IPS-NIHi7 (cell line): ENCODE data around the gene PECR.
"Not testable (repeated sequence)": the region's sequence is repeated elsewhere in the genome, so short reads cannot be mapped to it uniquely, and the experiment has no call there.

Experiments
- DNase-seq: peaks from one replicate; pipeline ENCODE4 v3.0.0; 2012; ENCODE audit warnings: mixed read lengths; ENCODE audit errors: extremely low spot score

The PECR gene

DNA sequence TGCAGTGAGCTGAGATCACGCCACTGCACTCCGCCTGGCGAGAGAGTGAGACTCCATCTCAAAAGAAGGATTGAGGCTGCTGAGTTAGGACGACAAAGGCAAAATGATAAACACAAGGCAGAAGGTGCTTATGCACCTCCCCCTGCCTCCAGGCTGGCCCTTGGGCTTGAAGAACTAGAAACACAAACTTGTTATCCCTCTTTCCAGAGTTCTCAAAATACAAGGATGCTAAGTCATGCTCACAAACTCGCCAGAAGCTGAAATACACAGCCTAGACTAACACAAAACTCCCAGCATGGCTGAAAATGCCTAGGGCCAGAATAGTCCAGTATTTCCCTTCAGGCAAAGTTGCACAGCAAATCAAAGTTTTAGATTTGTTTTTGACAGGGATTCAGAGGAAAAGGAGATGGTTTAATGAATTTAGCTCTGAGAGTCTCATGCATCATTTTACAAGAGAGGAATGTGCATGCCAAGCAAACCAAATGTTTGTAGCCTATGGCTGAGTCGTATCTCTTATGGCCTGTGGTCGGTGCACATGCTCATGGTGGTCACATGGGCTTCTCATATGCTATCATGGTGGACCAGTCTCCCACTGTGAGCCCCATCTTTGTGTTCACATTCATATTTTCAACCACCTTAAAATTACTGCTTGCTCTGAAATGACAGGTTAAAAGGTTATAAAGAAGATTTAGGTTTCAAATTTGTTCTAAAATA is 52.0 kb downstream of the PECR start:
- DNase-seq: no peak

DNA sequence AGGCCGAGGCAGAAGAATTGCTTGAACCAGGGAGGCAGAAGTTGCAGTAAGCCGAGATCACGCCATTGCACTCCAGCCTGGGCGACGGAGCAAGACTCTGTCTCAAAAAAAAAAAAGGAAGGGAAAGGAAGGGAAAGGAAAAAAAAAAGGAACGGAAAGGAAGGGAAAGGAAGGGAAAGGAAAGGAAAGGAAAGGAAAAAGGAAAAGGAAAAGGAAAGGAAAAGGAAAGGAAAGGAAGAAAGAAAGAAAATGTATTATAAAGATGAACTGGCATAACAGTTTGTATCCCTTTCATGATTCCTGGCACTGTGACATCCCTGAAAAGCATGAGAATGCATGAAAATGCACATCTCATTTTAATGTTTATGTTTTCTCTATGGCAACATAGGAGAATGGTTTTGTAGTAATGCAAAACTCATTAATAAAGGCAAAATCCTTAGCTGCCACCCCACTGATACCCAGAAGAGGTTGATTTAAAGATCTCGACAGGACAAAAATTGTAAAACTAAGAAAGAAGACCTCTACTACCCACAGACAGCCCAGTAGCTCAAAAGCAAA is 56.8 kb downstream of the PECR start:
- DNase-seq: no peak

DNA sequence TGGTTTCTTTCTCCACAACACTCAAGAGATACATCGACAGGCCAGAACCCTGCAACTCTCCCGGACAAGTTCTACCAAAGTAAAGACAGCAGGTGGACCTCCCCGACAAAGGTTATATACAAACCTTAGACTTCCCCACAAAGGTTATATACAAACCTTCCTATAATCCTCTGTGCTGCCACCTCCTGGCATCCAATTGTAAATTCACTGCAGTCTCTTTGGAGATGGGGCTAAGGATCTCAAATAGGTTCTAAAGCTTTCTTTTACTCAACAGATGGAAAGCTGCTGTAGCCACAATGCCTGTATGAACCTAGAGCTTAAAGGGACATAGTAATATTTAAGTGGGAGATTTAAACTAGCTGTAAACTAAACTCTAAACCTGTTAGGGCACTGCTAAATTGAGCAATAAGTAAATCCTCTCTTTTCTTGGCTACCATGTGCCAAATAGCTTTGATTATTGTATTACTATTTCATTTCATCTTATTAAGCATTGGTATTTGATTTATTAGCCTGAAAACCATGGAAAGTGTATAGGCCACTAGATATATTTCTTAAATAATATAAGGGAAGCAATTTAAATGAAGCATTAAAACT is 58.5 kb downstream of the PECR start:
- DNase-seq: peak; percentile 76

- no peak for DNase-seq
These were observed 59.6 kb downstream of the PECR start for GRCh38 chr2:216021768-216022565.

DNA sequence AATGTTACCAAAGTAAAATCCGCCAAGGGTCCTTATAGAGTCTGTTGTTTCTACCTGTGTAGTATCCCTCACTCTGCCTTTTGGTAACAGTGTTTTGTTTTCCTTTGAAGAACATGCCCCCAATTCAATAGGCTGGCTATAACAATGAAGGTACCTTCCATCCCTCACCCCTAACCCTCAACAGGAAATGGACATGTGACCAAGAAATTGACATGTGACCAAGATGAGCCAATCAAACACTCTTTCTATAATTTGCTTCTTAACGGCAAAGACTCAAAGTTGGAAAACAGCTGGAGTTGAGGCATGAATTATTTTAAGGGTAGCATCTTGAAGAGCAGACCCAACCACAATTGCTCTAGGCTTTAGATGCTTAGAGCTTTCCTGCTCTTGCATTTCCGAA is 62.9 kb downstream of the PECR start:
- DNase-seq: no peak

DNA sequence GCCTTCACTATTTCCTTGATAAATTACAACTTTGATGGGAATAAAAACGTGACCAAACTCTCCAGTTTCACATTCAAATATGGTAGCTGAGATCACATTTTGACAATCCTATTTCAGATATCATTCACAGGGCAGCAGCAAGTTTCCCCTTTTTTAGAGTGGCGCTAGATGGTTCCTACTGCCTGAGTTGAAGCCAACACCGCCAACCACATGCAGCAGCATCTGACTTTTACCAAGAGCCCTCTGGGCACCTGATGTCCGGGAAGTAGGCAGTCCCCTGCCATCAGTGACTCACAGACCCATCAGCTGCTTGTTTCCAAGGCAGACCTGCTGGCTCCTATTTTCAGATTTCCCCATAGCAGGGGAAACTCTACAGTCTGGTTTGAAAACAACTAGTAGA is 64.2 kb downstream of the PECR start:
- no peak for DNase-seq

DNA sequence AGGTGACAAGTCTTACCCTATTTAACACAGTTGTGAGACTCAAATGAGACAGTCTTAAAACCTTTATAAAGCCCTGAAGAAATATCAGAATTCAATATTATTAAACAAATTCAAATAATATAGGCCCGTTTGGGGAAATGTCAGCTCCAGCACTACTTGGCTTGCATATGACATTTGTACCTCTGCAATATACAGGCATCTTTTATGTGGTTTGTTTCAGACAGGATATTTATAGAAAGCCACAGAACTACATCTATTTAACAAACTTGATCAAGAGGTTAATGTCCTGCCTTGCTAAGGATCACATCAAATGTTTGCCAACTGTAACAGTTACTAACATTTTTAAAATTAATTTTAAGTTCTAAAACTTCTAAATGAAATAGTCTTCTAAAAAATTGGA is 65.0 kb downstream of the PECR start:
- DNase-seq: no peak

DNA sequence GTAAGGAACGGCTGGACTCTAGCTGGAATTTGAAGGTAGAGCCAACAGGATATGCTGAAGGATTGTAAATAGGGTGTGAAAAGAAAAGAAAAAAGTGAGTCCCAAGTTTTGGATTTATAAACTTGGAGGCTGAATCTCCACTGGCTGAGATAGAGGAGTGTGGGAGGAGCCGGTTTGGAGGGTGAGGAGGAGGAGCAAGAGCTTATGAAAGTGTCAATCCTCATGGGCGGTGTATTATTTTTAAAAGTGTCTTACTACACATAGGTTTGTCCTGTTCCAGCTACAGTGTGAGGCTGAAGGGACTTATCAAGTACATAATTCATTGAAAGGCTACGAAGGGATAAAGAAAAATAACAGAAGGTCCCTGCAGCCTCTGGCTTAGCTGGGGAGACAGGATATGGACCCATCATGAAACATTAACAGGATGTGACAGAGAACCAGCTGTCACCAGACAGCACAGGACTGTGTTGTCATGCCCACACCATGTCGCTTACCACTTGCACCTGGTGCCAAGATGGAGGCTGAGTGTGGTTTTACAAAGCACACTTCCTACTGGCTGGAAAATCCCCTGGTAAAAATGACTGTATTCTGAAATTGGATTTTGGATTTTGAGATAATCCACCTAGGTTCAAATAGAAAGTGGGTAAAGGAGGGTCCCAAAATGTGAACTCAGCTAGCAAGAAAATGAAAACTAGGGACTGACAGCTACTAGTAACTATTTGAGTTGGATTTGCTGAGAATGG is 65.7 kb downstream of the PECR start:
- DNase-seq: no peak

DNA sequence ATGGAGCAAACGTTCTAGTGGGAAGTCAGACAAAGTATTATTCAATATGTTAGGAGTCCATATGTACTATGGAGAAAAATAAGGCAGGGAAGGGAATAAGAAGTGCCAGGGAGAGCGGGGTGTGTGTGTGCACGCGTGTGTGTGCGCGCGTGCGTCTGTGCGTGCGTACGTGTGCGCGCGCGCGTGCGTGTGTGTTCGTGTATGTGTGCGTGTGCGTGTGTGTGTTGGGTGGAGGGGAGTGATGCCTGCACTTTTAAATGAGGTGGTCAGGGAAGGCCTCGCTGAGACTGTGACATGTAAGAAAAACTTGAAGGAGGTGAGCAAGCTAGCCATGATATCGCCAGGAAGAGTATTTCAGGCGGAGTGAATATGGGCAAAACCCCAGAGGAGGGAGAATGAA is 66.6 kb downstream of the PECR start:
- DNase-seq: no peak

DNA sequence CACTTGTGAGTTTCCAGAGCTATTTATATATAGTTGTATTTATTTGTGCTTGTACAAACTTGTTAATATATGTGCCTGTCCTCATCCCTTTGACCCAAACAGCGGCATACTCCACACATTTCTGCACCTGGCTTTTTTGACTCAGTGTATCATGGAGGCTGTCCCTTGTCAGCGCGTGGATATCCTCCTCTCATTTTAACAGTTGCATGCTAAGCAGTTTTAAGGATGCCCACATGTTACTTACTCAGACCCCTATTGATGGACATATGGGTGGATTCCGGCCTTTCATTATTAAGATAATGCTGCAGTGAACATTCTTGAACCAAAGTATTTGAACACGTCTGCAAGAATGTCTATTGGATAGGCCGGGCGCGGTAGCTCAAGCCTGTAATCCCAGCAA is 67.6 kb downstream of the PECR start:
- DNase-seq: no peak

GRCh38 chr2:216013080-216013909 is 68.3 kb downstream of the PECR start, which contains the start of gene MREG:
Gene MREG (minus strand): TSS chr2:216013551. CDS start chr2:216013327, 224 bp downstream.
- DNase-seq: peak; percentile 96

DNA sequence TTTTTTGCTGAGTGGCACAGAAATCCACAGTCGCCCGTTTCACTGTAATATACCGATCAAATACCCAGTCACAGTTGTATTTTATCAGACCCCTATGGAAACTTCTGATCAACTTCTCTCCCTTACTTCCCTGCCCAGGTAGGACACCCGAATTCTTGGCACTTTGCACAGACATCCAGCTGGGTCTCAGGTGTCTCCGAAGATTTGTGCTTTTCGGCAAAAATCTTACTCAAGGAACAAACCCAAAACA is 68.9 kb downstream of the PECR start:
- DNase-seq: no peak

- DNase-seq: no peak
These were observed 69.3 kb downstream of the PECR start for GRCh38 chr2:216012133-216012829.

GRCh38 chr2:216009215-216009614 is 72.4 kb downstream of the PECR start:
- DNase-seq: not testable (repeated sequence)

GRCh38 chr2:216008387-216008786 is 73.2 kb downstream of the PECR start:
- no peak for DNase-seq

GRCh38 chr2:216006164-216006663 is 75.4 kb downstream of the PECR start:
- DNase-seq: peak; percentile 61

GRCh38 chr2:216004697-216005283 is 76.8 kb downstream of the PECR start:
- DNase-seq: no peak

DNA sequence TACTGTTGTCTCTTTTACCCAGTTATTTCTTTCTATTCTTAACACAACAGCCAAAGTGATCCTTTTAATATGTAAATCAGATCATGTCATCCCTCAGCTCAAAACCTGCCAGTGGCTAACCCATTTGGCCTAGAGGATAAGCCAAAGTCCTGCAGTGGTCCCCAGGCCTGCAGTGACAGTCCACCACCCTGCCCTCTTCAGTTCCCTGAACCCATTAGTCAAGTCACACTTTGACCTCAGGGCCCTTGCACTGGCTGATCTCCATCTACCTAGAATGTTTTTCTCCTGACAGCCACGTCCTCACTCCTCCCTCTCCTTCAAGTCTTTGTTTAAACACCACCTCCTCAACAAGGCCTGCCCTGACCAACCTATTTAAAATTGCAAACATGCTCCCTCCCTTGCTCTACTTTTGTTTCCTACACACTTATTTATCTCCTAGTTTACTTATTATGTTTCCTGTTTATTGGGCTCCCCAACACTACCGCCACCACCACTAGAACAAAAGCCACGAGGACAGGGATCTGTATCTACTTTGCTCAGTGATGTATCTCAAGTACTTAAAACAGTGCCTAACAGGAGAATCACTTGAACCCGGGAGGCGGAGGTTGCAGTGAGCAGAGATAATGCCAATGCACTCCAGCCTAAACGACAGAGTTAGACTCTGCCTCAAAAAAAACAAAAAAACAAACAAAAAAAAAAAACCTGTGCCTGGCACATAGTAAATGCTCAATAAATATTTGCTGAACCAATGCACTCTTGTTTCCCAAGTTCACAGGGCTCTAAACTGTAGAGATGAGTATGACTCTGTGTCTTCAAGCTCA is 77.5 kb downstream of the PECR start:
- DNase-seq: no peak

DNA sequence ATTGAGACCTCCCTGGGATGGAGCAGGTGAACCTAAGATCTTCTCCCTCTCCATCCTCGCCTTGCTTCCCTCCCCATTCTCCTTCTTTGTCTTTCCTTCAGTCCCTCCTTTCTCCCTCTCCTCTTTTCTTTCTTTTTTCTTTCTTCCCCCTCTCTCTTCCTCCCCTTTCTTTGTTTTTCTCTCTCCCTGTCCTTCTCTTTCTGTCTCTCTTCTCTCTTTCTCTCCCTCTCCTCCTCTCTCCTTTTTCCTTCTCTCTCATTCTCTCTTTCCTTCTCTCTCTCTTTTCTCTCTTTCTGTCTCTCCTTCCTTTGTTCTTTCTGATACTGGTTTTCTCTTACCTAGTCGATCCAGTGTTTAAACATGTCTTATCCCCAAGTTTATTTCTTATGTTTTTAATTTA is 78.9 kb downstream of the PECR start:
- no peak for DNase-seq
